ENCODE measurements around the gene JAK1.

Gene JAK1

DNA sequence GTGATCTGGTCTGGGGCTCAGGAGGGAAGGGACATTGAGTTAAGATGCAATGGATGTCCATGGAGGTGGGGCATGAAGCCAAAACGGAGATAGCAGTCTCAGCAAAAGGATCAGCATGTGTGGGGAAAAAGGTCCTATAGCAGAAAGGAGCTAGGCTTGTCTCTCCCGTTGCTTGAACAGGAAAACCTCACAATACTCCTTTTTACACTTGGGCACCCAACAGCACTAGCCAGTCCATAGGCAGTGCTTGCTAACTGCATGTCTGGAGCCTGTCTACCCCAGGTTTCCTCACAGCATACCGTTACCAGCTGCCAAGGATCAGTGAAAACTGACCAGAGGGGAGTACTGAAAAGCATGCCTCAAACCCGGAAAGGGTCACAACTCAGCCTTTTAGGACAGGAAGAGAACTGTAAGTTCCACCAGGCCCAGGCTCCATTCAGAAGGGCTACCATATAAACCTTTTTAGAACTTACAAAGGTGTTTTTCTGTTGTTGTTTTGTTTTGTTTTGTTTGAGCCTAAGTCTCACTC is 78.6 kb downstream of the JAK1 start:
- DNase-seq = no peak

DNA sequence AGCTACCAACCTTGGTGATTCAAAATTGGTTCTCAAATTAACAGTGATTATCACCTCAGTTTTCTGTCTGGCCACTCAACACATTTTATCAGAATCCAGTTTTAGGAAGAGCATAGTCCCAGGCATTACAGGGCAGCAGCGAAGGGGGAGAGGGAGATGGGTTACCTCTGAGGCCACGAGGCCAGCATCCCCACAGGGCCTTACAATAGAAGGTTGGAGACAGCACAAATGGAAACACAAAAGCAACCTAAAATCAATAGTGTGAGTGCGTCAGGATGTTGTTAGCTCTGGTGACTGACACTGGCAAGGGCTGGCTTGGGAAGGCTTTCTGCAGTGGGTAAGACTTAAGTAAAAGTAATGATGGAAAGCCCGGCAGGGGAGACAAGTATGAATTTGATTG is 79.5 kb downstream of the JAK1 start:
- DNase-seq = no peak

DNA sequence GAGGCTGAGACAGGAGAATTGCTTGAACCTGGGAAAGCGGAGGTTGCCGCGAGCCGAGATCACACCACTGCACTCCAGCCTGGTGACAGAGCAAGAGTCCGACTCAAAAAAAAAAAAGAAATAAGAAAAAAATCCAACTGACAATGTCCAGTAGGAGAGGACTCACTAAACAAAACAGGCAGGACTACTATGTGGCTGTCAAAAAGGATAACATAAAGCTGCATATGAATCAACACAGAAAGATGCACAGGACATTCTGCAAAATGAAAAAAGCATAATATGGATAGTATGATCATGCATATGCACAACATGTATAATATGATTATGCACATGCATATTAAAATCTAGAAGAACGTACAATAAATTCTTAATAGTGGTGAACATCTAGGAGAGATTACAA is 80.7 kb downstream of the JAK1 start:
- DNase-seq = no peak

DNA sequence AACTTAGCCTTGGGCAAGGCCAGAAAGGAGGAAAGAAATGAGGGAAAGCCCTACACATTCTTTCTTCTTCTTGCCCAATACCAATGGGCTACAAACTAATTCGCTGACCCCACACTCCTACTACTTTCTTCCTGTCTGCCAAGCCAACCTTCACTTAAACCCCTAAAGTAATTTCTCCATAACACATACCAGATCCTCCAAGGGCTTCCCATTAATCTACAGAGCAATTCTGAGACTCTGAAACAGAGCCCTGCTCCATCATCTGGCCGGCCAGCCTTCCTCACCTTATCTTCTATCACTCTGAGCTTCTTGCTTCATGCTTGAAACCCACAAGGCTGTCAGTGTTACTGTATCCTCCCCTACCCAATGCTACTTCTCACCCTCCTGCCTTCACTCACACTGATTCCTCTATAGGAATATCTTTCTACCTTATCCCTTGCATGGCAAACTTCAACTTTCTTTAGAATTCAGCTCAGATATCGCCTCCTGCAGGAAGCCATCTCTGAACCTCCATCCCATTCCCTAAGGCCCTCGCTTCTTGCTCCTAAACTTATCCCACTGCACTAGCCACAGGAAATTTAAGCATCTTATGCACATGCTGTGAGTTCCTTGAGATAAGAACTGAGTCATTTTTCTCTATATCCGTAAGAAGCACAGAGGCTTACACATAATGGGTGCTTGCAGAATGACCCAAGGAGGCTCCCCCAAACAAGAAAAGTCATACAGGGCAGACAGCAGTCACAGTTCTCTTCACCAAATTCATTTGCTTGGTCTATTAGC is 81.9 kb downstream of the JAK1 start:
- no peak for DNase-seq

DNA sequence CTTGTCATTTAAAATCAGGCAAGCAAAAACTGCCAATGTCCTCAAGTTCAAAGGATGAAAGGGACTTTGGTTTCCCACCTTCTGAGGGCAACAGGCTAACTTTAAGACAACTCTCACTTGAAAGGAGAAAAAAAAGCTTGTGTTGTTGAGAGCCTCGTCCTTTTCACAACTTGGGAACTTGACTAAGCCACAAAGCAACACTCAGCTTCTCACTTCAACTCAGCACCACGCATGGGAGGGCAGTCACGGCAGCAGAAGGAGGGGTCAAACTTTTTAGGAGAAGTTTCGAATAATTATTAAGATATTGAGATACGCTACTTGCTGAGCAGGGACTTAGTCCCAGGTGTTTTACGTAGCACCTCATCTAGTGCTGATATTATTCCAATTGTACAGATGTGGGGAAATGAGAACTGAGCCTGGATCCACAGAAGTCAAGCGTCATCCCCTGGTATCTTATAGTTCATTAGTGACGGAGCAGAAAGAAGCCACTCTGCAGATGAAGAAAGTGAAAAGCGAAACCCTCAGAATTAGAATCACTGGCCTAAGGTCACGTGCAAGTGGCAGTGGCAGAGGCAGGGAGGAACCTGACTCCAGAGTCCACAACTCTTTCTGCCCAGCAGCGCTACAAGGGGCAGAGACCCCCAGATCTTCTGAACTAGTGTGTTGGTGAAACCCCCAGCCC is 83.6 kb downstream of the JAK1 start:
- DNase-seq = no peak

DNA sequence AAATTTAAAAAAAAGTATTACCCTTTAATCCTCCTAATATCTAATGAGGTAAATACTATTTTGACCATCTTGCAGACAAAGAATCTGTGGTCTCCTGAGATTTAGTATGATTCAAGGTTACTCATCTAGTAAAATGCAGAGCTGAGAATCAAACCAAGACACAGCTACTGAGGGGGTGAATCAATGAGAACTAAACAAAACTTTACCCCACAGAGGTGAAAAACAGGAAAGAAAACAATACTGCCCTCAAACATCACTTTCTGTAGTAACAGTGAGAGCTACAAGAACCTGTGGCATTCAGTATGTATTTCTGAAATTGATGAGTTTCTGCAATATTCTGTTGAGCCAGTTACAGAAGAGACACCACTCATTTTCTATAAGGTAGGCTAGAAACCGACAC is 85.1 kb downstream of the JAK1 start:
- no peak for DNase-seq

DNA sequence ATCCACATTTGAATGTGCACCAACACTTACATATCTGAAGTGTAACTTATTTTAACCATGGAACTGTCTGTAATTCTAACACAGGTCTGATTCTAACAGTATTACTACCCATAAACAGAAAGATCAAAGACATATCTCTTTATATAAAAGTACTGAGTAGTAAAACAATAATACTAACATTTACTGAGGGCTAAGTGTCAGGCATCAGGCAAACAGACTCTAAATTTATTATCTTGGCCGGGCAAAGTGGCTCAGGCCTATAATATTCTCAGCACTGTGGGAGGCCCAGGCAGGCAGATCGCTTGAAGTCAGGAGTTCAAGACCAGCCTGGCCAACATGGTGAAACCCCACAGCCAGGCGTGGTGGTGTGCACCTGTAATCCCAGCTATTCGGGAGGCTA is 85.9 kb downstream of the JAK1 start:
- no peak for DNase-seq

DNA sequence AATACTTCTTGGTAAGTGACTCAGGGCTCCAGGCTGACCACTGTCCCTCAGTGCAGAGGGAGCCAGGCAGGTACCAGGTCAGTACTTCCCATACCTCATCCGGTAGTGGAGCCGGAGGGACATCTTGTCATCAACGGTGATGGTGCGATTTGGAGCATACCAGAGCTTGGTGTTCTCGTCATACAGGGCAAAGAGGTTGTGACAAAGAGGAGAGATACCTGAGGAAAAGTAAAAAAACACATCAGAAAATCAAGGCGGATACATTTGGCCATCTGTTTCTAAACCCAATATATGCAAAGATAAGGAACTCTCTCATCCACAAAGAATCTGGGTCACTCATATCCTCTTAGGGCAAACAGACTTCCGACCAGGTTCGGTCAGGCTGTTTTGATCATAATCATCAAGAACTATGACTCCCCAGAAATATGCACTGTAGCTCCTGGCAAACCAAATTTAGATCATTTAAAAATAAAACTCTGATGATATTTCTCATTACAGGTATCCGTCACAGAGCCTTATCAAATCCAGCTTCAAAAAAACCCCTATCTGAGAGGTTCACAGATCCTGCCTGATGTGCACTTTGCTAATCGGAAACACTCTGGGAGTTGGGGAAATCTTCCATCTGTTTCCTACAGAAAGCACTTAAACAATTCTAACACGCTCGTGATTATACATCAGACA is 87.3 kb downstream of the JAK1 start:
- DNase-seq = no peak

DNA sequence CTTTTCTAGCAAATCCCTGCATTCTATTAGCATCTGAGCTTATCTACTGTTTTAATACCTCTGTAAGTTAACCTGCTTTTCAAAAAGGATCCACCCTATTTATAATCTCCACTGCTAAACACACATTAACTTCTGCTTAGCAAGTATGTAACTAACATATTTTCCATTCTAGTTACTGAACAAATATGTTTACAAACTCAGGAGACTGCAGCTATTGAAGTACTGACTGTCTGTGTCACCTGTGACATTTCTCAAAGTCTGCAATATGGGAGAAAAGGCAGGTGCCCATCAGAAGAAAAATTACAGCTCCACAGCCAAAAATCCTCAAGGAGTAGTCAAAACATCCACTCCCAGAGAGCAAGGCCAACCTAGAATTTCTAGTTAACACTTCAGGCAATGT is 88.3 kb downstream of the JAK1 start:
- DNase-seq = no peak

DNA sequence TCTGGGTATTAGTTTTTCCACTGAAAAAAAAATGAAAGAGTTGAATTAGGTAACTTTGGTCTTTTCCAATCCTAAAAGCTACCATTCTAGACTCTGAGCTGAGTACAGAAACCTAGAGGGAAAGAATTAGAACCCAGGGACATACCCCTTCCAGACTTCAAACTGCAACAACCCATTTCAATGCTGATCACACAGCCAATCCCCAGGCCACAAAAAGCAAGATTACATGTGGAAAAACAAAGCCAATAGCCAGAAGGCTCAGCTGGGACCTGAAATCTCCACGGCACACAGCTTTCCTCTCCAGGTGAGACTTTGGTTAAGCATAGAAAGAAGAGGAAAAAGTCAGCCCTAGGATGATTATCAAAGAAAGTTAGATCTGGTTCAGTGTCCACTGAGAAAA is 88.8 kb downstream of the JAK1 start:
- DNase-seq = no peak

DNA sequence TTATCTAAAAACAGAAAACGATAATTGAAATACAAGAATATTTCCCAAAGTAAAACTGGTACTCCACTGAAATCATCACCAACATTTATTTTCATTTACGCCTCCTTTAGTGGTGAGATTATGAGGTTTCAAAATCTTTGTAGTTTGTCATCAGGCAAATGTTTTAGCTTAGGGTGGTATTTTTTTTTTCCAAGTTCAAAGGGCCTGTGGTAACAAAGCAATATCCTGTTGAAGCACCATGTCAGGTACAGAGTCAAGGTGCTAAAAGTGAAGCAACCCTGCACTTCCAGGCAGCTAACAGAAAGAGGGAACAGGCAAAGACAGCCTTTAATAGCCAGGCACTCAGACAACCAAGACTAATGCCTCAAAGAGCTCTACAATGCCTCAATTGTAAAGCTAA is 89.2 kb downstream of the JAK1 start:
- DNase-seq = no peak

DNA sequence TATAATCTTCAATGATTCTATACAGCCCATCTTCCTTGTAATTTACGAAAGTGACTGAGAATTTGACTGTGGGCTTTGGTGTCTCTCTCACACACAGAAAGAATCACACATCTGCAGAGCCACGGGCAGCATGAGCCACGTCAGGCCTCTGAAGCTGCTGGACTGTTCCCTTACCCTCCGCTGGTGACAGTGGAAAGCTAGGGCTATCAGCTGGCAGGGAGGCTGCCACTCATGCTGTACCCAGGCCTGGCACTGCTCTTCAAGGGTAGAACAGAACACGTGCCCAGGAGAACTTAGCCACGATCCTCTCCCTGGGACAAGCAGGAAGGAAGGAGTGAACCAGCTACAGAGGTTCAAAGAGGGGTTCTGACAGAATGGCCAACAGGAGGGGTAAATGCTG is 90.7 kb downstream of the JAK1 start:
- no peak for DNase-seq

DNA sequence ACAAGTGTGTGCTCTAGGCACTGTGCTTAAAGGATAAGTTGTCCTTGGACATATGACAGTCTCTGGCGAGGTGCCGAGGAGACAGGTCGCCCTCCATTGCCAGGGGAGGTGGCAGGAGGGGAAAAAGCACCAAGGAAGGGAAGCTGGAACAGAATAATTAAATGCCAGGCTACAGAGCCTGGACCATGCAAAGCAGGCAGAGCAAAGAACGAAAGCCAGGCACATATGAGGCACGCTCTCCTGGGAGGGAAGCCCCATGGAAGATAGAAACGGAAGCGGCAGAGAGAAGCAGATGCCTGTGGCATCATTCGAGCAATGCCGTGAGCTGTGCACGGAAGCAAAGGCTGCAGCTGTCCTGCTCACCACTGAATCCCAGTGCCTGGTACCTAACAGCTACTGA is 91.2 kb downstream of the JAK1 start:
- DNase-seq = no peak

DNA sequence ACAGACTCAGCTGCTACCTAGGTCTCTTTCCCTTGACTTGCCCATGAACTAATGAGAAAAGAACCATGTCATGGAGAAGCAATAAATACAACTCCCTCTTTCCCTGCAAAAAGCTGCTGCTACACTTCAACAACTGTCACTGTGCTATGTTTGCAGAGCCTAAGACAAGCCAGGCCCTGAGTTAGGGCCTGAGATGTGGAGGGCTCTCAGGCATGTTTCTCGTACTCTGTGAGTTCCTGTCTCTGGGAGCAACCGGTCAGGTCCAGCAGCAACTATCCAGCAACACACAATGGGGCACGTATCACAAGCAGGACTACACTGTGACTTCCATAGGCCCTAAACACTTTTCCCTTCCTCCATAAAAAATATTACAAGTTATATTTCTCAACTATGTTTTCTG is 91.7 kb downstream of the JAK1 start:
- DNase-seq = no peak

DNA sequence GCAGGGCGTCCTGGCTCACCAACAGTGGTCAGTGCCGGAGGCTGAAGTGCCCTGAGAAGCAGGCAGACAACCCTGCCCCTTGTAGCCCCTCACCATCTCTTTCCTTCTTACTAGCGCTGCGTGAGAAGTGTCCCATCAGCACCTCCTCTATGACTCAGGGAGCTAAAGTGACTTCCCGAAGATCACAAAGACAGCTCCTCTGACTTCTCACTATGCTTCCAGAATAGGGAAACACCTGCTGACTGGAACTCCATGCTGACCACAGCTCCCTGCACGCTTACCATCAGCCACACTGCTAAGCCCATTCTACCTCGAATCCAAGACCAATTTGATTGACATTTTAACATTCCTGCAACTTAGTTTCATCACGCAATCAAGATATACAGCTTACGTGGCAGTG is 92.8 kb downstream of the JAK1 start:
- DNase-seq = no peak

DNA sequence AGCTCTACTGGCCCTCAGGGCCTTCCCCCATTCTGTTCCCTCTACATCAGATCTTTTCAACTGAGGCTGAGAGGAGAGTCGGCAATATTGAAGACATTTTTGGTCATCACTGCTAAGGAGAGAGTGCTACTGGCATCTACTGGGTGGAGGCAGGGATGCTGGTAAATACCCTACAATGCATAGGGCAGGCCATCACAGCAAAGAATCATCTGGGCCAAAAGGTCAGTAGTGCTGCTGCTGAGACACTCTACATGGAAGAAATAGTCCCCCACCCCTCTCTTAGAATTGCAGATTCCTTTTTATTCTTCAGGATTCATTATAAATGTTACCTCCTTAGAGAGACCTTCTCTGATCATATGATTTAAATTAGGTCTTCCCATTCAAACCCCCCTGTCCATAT is 94.3 kb downstream of the JAK1 start:
- no peak for DNase-seq

DNA sequence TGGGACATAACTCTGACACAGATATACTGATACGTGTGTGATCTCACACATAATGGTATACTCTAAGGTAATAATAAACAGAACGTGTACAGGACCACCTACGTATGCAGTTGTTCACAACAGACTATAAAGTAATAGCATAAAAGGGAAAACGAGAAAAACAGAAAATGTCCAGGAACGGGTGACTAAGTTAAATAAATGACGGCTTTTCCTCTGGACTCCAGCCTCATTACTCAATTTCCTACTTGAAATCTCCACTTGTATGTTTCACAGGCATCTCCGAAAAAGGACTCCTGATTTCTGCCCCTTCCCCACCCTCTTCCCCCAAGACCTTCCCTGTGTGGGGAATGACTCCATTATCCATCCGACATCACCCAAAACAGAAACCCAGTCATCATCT is 95.1 kb downstream of the JAK1 start:
- no peak for DNase-seq

DNA sequence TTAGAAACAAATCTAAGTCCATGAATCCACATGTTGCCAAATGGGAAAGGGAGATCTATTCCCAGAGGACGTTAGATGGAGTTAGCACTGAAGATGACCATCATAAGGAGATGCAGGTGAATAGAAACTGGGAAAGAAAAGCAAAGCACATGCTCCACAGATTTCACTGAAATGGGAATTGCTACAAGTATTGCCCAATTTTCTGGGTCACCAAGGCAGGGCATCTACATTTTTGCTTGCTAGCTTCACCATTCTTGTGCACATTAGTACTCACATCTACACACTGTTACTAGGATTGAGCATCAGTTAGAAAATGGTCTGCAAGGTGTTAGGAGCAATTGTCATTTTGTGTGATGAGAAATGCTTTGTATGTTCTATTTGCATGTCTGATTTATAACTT is 99.1 kb downstream of the JAK1 start:
- DNase-seq = no peak

DNA sequence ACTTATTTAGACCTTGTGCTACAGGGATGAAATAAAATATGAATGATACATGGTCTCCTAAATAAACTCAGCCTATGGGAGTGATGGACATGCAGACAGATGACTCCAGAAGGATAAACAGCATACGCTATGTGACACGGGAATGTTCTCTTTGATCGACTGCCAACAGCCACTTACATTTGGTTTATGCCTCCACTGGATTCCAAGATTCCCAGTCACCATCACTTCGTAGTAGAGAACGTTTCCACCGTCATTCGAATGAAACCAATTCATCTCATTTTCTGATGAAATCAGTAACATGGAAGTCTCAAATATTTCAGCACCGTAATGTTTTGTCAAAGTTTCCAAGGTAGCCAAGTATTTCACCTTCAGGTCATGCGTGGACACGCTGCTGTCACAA is 99.7 kb downstream of the JAK1 start:
- no peak for DNase-seq

DNA sequence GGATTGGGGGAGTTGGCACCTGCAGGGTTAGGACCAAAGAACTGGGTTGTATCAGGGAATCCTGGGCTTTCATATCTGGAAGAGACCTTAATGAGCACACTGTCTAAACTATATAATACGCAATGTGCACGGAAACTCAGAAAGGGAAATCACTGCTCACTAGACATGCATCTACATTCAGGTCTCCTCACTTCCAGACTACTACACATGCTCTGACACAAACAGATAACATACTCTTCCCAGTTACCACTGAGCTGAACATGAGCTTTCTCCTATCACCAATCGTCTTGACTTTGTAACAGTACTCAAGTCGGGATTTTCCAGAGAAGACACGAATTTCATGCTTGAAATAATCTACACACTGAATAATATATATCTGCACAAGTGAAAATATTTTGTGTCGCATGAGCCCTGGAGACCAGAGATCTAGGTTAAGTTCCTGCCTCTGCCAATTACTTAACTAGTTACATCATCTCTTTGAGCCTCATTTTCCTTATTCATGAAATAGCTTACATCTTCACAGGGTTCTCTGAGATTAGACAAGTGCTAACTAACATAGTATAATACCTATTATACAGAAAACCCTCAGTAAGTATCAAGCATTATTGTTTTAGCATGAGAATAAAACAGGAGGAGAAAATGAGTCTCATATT is 101.1 kb downstream of the JAK1 start:
- no peak for DNase-seq

DNA sequence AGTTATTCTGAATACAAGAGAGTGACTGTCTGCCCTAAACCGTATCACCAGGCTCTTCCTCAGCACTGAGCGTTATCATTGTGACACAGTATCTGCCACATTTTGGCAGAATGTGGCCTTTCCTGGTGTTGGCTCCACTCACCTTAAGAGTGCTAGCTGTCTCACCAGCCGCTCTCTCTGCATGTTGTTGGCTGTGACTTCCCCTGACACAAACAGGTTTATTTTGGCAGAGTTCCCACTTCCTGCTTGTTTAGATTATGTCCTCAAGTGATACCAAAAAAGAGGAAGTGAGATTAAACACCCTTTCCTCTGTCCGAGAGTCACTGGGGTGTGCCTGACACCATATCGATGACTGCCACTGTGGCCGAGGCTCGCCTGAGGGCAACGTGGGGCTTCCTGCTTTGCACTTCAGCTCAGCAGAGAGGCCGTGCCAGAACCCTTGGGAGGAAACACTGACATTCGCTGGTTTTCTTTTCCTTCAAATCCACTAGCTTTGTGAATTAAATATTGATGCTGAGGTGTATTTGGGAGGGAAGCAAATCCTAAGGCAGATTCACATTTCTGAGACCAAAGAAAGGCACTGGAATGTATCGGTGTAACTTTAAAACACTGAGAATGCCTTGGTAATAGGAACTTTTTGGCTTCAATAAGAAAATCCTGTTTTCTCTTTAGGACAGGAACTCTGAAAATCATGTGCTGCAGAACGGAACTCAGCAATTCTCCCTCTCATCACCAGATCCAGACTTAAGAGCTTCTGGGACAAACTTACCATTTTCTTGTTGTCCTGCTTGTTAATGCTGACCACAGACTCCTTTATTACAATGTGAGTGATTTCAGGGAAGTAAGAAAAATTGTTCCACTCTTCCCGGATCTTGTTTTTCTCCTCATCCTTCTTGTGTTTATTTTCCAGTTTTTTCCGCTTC is 102.1 kb downstream of the JAK1 start:
- DNase-seq = peak; percentile 52

DNA sequence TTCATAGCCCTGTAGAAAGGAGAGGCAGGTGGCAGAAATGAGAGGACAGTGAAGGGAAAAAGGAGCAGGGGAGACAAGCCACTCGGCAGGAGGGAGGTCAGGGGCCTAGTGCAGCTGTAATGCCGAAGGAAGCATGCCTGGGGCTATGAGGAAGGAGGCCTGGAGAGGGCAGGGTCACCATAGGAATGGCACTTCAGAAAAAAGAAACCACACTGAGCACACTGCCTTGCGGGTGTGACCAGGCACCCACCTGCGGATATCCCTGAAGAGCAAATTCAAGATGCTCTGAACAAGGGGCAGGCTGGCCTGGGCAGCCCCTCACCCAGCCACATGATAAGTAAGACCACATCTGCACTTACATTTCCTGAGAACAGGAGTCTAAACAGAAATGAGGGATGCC is 104.7 kb downstream of the JAK1 start:
- DNase-seq = no peak

Data from activated T-cell treated with anti-CD3 and anti-CD28 coated beads, Interleukin-2, amount 50 U/mL, for 1 hour (primary cell).